ENCODE data around the gene KITLG. TPM values are rescaled to one million over a fixed set of nuclear protein-coding genes. Genes with fewer than 3 reads are reported as not detected.

Gene KITLG
- total RNA-seq, 1 donor from 2014 or later: 0.61 TPM

DNA sequence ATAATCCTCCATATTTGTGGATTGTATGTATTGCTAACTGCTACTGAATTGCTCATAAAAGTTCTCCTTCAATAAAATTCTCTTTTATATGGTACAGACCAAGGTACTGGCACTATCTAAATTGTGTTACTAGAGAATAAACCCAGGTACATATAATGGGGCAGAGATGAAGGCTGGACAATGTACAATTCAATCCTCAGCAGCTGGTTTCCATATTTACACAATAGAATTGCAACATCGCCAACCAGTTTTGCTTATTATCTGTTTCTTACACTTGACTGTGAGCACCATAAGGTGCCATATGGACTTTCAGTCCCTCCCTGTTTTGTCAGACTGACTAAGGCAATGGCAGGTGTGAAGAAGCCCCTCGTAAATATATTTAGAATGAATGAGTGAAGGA is 18.1 kb downstream of the KITLG start:
- TF ChIP-seq, protein P1, sequence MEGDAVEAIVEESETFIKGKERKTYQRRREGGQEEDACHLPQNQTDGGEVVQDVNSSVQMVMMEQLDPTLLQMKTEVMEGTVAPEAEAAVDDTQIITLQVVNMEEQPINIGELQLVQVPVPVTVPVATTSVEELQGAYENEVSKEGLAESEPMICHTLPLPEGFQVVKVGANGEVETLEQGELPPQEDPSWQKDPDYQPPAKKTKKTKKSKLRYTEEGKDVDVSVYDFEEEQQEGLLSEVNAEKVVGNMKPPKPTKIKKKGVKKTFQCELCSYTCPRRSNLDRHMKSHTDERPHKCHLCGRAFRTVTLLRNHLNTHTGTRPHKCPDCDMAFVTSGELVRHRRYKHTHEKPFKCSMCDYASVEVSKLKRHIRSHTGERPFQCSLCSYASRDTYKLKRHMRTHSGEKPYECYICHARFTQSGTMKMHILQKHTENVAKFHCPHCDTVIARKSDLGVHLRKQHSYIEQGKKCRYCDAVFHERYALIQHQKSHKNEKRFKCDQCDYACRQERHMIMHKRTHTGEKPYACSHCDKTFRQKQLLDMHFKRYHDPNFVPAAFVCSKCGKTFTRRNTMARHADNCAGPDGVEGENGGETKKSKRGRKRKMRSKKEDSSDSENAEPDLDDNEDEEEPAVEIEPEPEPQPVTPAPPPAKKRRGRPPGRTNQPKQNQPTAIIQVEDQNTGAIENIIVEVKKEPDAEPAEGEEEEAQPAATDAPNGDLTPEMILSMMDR (IDR thresholded peaks at IDR 0.05; ENCODE audit: partially characterized antibody, unreplicated experiment): no peak
- Mint-ChIP-seq H3K4me1 (ENCODE audit: low read depth, unreplicated experiment) (peaks cover 10% of the 10 kb centered on the region), H3K27ac (ENCODE audit: unreplicated experiment) (no peak overlapping the region), H3K4me3 (ENCODE audit: unreplicated experiment) (no peak overlapping the region), H3K36me3 (ENCODE audit: unreplicated experiment) (no peaks in the 10 kb centered on the region), H3K9me3 (ENCODE audit: unreplicated experiment) (no peaks in the 10 kb centered on the region), H3K27me3 (ENCODE audit: unreplicated experiment) (peaks cover under 1% of the 10 kb centered on the region)
- DNase-seq: no peak

DNA sequence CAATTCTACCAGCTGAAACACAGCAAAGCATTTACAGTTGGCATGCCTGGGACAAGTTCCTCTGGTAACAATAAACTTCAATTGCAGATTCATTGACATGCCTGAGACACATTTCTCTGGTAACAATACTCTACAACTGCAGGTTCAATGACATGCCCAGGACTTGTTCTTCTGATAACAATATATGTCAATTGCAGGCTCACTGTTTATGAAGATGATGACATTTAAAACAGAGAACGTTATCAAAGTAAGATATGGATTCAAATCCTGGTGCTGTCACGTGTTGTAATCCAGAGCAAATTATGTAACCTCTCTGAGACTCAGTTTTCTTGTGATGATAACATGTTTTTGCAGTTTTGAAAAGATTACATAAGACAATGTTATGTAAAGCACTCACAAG is 20.5 kb downstream of the KITLG start:
- H3K27me3 Mint-ChIP-seq (ENCODE audit: unreplicated experiment): no peaks in the 10 kb centered on the region
- H3K9me3 Mint-ChIP-seq (ENCODE audit: unreplicated experiment): no peaks in the 10 kb centered on the region
- no peaks in the 10 kb centered on the region for H3K36me3 Mint-ChIP-seq (ENCODE audit: unreplicated experiment)
- H3K27ac Mint-ChIP-seq (ENCODE audit: unreplicated experiment): no peak overlapping the region
- no peak for DNase-seq
- H3K4me3 Mint-ChIP-seq (ENCODE audit: unreplicated experiment): no peak overlapping the region
- TF ChIP-seq, protein P1 (IDR thresholded peaks at IDR 0.05; ENCODE audit: partially characterized antibody, unreplicated experiment): no peak
- peaks cover 10% of the 10 kb centered on the region for H3K4me1 Mint-ChIP-seq (ENCODE audit: low read depth, unreplicated experiment)

- no peaks in the 10 kb centered on the region for H3K9me3 Mint-ChIP-seq (ENCODE audit: unreplicated experiment)
- DNase-seq: no peak
- no peak overlapping the region for H3K27ac Mint-ChIP-seq (ENCODE audit: unreplicated experiment)
- TF ChIP-seq, protein P1 (IDR thresholded peaks at IDR 0.05; ENCODE audit: partially characterized antibody, unreplicated experiment): no peak
- H3K4me1 Mint-ChIP-seq (ENCODE audit: low read depth, unreplicated experiment): peaks cover 12% of the 10 kb centered on the region
- H3K36me3 Mint-ChIP-seq (ENCODE audit: unreplicated experiment): no peaks in the 10 kb centered on the region
- no peaks in the 10 kb centered on the region for H3K27me3 Mint-ChIP-seq (ENCODE audit: unreplicated experiment)
- no peak overlapping the region for H3K4me3 Mint-ChIP-seq (ENCODE audit: unreplicated experiment)
These were observed 21.1 kb downstream of the KITLG start for GRCh38 chr12:88559199-88559598.

DNA sequence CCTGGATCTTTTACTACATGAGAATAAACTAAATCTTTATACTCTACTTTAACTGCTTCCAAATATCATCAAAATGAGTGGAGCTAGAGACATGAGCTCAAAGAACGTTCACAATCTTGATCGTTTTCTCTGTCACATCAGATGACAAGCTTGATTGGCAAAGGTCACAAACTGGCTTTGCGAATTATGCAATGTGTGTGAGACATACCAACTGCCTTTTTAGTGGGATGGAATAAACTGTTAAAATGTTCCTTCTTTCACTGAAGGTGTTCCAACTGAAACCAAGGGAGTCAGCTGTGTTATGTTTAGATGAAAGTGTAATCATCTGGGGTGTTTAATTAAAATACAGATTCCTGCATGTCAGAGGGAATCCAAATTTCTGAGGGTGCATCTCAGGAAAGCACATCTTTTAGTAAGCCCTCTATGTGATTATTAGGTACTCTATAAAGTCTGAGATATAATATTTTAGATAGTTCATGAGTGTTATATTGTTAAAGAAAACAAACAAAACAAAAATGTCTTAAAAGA is 21.9 kb downstream of the KITLG start:
- Mint-ChIP-seq H3K36me3 (ENCODE audit: unreplicated experiment) (no peaks in the 10 kb centered on the region), H3K4me1 (ENCODE audit: low read depth, unreplicated experiment) (peaks cover 18% of the 10 kb centered on the region), H3K27me3 (ENCODE audit: unreplicated experiment) (no peaks in the 10 kb centered on the region), H3K27ac (ENCODE audit: unreplicated experiment) (no peak overlapping the region), H3K4me3 (ENCODE audit: unreplicated experiment) (no peak overlapping the region), H3K9me3 (ENCODE audit: unreplicated experiment) (no peaks in the 10 kb centered on the region)
- DNase-seq: no peak
- TF ChIP-seq, protein P1 (IDR thresholded peaks at IDR 0.05; ENCODE audit: partially characterized antibody, unreplicated experiment): no peak

DNA sequence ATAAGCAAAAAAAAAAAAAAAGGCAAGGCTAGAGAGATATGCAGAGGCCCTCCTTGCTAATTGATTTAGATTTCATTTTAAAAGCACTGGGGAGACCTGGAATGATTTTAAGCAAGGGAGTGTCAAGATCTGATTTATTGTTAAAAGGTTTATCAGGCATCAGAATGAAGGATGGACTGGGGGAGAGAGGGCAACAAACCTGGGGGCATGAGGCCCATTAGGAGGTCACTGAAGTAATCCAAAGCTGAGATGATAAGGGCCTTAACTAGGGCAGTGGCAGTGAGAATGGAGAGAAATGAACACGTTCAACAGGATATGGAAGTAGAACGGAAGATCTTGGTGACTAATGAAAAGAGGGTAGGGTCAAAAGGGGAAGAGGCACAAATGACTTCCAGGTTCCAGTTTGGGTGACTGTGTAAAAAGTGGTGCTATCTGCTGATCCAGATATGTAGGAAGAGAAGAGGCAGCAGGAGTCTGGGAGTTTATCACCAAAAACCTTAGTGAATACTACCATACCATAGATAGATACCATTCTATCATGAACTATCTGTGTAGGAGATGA is 24.0 kb downstream of the KITLG start:
- Mint-ChIP-seq H3K36me3 (ENCODE audit: unreplicated experiment) (no peaks in the 10 kb centered on the region), H3K4me1 (ENCODE audit: low read depth, unreplicated experiment) (peaks cover 9% of the 10 kb centered on the region), H3K27me3 (ENCODE audit: unreplicated experiment) (no peaks in the 10 kb centered on the region), H3K9me3 (ENCODE audit: unreplicated experiment) (no peaks in the 10 kb centered on the region), H3K27ac (ENCODE audit: unreplicated experiment) (no peak overlapping the region), H3K4me3 (ENCODE audit: unreplicated experiment) (no peak overlapping the region)
- TF ChIP-seq, protein P1 (IDR thresholded peaks at IDR 0.05; ENCODE audit: partially characterized antibody, unreplicated experiment): no peak
- no peak for DNase-seq
